HepG2 (cell line): ENCODE measurements around the gene MEA1. TPM values are rescaled to one million over a fixed set of nuclear protein-coding genes. Genes with fewer than 3 reads are reported as not detected.
A peak's percentile ranks its signal among the peaks of the same experiment; 100 is the strongest.

Source experiments
- FOXA3 ChIP-seq: IDR thresholded peaks from 2 replicates; pipeline ENCODE4 v1.6.1; 2016; ENCODE audit warnings: missing genetic modification reagents, missing compliant biosample characterization
- FOXC1 ChIP-seq: sonication (generic); formaldehyde crosslinking; IDR thresholded peaks from 2 replicates; pipeline ENCODE4 v1.8.0; 2022; ENCODE audit warnings: mild to moderate bottlenecking, missing genetic modification reagents, borderline replicate concordance
- HDAC1 ChIP-seq: sonication (generic); formaldehyde crosslinking; IDR thresholded peaks from 2 replicates; pipeline ENCODE4 v1.5.1; 2020; ENCODE audit warnings: mild to moderate bottlenecking, missing genetic modification reagents
- KDM1A ChIP-seq: IDR thresholded peaks from 2 replicates; pipeline ENCODE4 v1.6.1; 2016; ENCODE audit warnings: missing compliant biosample characterization
- PRPF4 ChIP-seq: fragments of 200-400 bp; formaldehyde crosslinking; IDR thresholded peaks from 2 replicates; pipeline ENCODE4 v1.6.1; 2016; ENCODE audit warnings: low read length, low read depth; ENCODE audit not compliant: poor library complexity, severe bottlenecking
- SMARCE1 ChIP-seq: fragments of 450-650 bp; IDR thresholded peaks from 2 replicates; pipeline ENCODE4 v1.6.1; 2017; ENCODE audit warnings: borderline replicate concordance
- SOX13 ChIP-seq, 3 experiments: fragments of 450-650 bp in 1 of 3; sonication (generic) in 1 of 3; formaldehyde crosslinking in 1 of 3; IDR thresholded peaks in 2 of 3; conservative IDR thresholded peaks in 1 of 3; 2 replicates each; pipeline versions ENCODE4 v1.5.0 to v1.6.1; 2016 to 2020; ENCODE audit warnings: antibody characterized with exemption in 1 of 3, mild to moderate bottlenecking in 1 of 3, missing compliant biosample characterization in 1 of 3, missing genetic modification reagents in 1 of 3, moderate library complexity in 1 of 3
- SOX5 ChIP-seq: IDR thresholded peaks from 2 replicates; pipeline ENCODE4 v1.6.1; 2016; ENCODE audit warnings: borderline replicate concordance
- ZNF501 ChIP-seq: sonication (generic); formaldehyde crosslinking; IDR thresholded peaks from 2 replicates; pipeline ENCODE4 v1.5.1; 2020; ENCODE audit warnings: mild to moderate bottlenecking, moderate library complexity, missing genetic modification reagents
- ZNF607 ChIP-seq: sonication (generic); formaldehyde crosslinking; IDR thresholded peaks from 2 replicates; pipeline ENCODE4 v1.5.1; 2020; ENCODE audit warnings: missing genetic modification reagents, mild to moderate bottlenecking, borderline replicate concordance
- ZNF883 ChIP-seq: sonication (generic); formaldehyde crosslinking; IDR thresholded peaks from 2 replicates; pipeline ENCODE4 v1.5.1; 2020; ENCODE audit warnings: mild to moderate bottlenecking, missing genetic modification reagents; ENCODE audit errors: not compliant biosample characterization
- ZSCAN25 ChIP-seq: sonication (generic); formaldehyde crosslinking; IDR thresholded peaks from 2 replicates; pipeline ENCODE4 v1.8.0; 2022; ENCODE audit warnings: mild to moderate bottlenecking, missing genetic modification reagents
- ZSCAN9 ChIP-seq: IDR thresholded peaks from 2 replicates; pipeline ENCODE4 v1.6.1; 2016; ENCODE audit warnings: borderline replicate concordance
- polyA plus RNA-seq, 8 experiments: library from polyadenylated mRNA; depleted of rRNA in 3 of 8; stranded (reverse) in 7 of 8; unstranded in 1 of 8; fragments of >200 nt; fragmentation: Illumina TruSeq in 4 of 8; extraction: Trizol in 4 of 8; gene quantifications; 2 replicates each; pipeline versions ENCODE4 v1.2.1 to v1.2.3, GENCODE V29; 2011 to 2016; ENCODE audit warnings: low read depth in 4 of 8, missing spikeins in 1 of 8, mixed read lengths in 1 of 8; ENCODE audit not compliant: insufficient read depth in 1 of 8
- total RNA-seq, 5 experiments: library from RNA; depleted of rRNA; stranded (reverse); fragments of >200 nt; fragmentation: Illumina TruSeq; extraction: Trizol; gene quantifications; 2 replicates each; pipeline ENCODE4 v1.2.3, GENCODE V29; 2016; ENCODE audit warnings: low read depth in 1 of 5
- TF ChIP-seq, protein P1 (sequence below), 2 experiments: sonication (generic) in 1 of 2; formaldehyde crosslinking in 1 of 2; IDR thresholded peaks; 2 replicates each; pipeline versions ENCODE4 v1.6.1 to v1.9.0; 2014 to 2022; ENCODE audit warnings: antibody characterized with exemption in 1 of 2, borderline replicate concordance in 1 of 2, inconsistent platforms in 1 of 2, low read depth in 1 of 2, missing genetic modification reagents in 1 of 2
- TF ChIP-seq, protein P2 (sequence below): sonication (generic); formaldehyde crosslinking; IDR thresholded peaks from 2 replicates; pipeline ENCODE4 v1.4.0; 2020; ENCODE audit warnings: missing genetic modification reagents
- TF ChIP-seq, protein P3 (sequence below): sonication (generic); formaldehyde crosslinking; IDR thresholded peaks from 2 replicates; pipeline ENCODE4 v1.4.0; 2020; ENCODE audit warnings: missing genetic modification reagents, borderline replicate concordance
- TF ChIP-seq, protein P4 (sequence below): sonication (generic); formaldehyde crosslinking; IDR thresholded peaks from 2 replicates; pipeline ENCODE4 v1.8.1; 2023; ENCODE audit warnings: missing genetic modification reagents, inconsistent platforms, borderline replicate concordance

The MEA1 gene
- total and polyA plus RNA-seq, 2 of the 13 experiments (the other 11 are each of a cell fraction or from before 2014, with no cell fraction given): 75.6 to 86.2 TPM

DNA sequence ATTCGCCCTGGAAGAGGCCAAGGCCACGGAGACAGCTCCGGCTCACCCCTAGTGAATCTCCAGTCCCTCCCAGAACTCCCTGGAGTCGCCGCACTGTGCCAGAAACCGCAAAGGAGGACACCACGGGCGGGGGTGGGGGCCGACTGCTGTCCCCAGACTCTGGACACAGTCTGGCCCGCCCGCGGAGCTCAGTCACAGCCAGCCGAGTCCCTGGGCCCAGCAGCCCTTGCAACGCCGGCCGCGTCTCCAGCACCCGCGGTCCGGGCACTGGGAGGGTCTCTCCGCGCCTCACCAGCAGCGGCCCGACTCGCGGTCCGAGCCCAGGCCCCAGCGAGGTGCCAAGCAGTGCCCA, 35.3 kb downstream of the MEA1 start (continued):
- no peak for TF ChIP-seq FOXA3
- TF ChIP-seq ZSCAN9: no peak
- TF ChIP-seq ZNF501: no peak; the same call in 1 of the 2 replicates
- TF ChIP-seq, protein P1, sequence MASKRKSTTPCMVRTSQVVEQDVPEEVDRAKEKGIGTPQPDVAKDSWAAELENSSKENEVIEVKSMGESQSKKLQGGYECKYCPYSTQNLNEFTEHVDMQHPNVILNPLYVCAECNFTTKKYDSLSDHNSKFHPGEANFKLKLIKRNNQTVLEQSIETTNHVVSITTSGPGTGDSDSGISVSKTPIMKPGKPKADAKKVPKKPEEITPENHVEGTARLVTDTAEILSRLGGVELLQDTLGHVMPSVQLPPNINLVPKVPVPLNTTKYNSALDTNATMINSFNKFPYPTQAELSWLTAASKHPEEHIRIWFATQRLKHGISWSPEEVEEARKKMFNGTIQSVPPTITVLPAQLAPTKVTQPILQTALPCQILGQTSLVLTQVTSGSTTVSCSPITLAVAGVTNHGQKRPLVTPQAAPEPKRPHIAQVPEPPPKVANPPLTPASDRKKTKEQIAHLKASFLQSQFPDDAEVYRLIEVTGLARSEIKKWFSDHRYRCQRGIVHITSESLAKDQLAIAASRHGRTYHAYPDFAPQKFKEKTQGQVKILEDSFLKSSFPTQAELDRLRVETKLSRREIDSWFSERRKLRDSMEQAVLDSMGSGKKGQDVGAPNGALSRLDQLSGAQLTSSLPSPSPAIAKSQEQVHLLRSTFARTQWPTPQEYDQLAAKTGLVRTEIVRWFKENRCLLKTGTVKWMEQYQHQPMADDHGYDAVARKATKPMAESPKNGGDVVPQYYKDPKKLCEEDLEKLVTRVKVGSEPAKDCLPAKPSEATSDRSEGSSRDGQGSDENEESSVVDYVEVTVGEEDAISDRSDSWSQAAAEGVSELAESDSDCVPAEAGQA (IDR thresholded peaks at IDR 0.05; ENCODE audit: low read depth): no peak
- TF ChIP-seq, protein P1 (CRISPR knock-in tag; IDR thresholded peaks at IDR 0.05; ENCODE audit: borderline replicate concordance): peak; percentile 63; the same call in 1 of the 2 replicates
- TF ChIP-seq, protein P2, sequence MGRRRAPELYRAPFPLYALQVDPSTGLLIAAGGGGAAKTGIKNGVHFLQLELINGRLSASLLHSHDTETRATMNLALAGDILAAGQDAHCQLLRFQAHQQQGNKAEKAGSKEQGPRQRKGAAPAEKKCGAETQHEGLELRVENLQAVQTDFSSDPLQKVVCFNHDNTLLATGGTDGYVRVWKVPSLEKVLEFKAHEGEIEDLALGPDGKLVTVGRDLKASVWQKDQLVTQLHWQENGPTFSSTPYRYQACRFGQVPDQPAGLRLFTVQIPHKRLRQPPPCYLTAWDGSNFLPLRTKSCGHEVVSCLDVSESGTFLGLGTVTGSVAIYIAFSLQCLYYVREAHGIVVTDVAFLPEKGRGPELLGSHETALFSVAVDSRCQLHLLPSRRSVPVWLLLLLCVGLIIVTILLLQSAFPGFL (CRISPR knock-in tag): 0 out of 2 replicates have a peak, but pooled peaks have one; percentile 70
- TF ChIP-seq KDM1A: no peak
- no peak; the same call in 1 of the 2 replicates for TF ChIP-seq FOXC1 (CRISPR knock-in tag)
- TF ChIP-seq, protein P3, sequence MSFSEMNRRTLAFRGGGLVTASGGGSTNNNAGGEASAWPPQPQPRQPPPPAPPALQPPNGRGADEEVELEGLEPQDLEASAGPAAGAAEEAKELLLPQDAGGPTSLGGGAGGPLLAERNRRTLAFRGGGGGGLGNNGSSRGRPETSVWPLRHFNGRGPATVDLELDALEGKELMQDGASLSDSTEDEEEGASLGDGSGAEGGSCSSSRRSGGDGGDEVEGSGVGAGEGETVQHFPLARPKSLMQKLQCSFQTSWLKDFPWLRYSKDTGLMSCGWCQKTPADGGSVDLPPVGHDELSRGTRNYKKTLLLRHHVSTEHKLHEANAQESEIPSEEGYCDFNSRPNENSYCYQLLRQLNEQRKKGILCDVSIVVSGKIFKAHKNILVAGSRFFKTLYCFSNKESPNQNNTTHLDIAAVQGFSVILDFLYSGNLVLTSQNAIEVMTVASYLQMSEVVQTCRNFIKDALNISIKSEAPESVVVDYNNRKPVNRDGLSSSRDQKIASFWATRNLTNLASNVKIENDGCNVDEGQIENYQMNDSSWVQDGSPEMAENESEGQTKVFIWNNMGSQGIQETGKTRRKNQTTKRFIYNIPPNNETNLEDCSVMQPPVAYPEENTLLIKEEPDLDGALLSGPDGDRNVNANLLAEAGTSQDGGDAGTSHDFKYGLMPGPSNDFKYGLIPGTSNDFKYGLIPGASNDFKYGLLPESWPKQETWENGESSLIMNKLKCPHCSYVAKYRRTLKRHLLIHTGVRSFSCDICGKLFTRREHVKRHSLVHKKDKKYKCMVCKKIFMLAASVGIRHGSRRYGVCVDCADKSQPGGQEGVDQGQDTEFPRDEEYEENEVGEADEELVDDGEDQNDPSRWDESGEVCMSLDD (CRISPR knock-in tag): no peak
- TF ChIP-seq ZSCAN25 (CRISPR knock-in tag): no peak
- no peak for TF ChIP-seq ZNF883
- no peak for TF ChIP-seq SOX5
- TF ChIP-seq SOX13 (IDR thresholded peaks at IDR 0.05): no peak
- no peak for TF ChIP-seq SOX13 (CRISPR knock-in tag; conservative IDR thresholded peaks at IDR 0.05 in 1 of 2, IDR thresholded peaks at IDR 0.05 in 1 of 2)
- TF ChIP-seq ZNF607 (CRISPR knock-in tag): no peak
- TF ChIP-seq, protein P4, sequence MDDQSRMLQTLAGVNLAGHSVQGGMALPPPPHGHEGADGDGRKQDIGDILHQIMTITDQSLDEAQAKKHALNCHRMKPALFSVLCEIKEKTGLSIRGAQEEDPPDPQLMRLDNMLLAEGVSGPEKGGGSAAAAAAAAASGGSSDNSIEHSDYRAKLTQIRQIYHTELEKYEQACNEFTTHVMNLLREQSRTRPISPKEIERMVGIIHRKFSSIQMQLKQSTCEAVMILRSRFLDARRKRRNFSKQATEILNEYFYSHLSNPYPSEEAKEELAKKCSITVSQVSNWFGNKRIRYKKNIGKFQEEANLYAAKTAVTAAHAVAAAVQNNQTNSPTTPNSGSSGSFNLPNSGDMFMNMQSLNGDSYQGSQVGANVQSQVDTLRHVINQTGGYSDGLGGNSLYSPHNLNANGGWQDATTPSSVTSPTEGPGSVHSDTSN (CRISPR knock-in tag): no peak
- no peak for TF ChIP-seq PRPF4
- TF ChIP-seq SMARCE1: no peak
- no peak for TF ChIP-seq HDAC1 (CRISPR knock-in tag)
